Neural progenitor cell (in vitro differentiated cells): Measurements from ENCODE around the gene TLE7.

Experiments
- CTCF ChIP-seq: fragments of 200-600 bp; sonication (generic); IDR thresholded peaks from 2 replicates; pipeline ENCODE4 v1.5.1; 2017; ENCODE audit warnings: antibody characterized with exemption, mild to moderate bottlenecking
- EZH2 ChIP-seq: fragments of 200-600 bp; sonication (generic); IDR thresholded peaks from 2 replicates; pipeline ENCODE4 v1.6.1; 2017; ENCODE audit warnings: antibody characterized with exemption, mild to moderate bottlenecking, moderate library complexity
- EZH2phosphoT487 ChIP-seq: fragments of 200-600 bp; sonication (generic); IDR thresholded peaks from 2 replicates; pipeline ENCODE4 v1.6.1; 2017; ENCODE audit warnings: antibody characterized with exemption

DNA sequence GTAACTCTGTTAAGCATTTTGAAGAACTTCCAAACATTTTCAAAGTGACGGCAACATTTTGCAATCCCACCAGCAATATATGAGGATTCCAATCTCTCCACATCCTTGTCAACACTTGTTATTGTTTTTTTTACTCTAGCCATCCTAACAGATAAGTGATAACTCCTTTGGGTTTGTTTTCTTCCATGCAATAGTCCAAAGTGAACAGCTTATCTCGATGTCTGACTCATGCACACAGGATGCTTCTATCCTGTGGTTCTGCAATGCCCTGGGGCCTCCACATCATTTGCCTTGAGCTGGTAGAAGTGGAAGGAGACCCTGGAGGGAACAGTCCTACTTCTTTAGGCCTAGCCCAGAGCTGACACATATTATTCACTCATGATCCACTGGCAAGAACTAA, 13.0 kb downstream of the TLE7 start:
- TF ChIP-seq CTCF = no peak
- no peak for TF ChIP-seq EZH2
- TF ChIP-seq EZH2phosphoT487 = no peak
